Mucosa of descending colon (tissue), 3 donors: Measurements from ENCODE around the gene TRIM29. TPM values are rescaled to one million over a fixed set of nuclear protein-coding genes. Genes with fewer than 3 reads are reported as not detected.

Experiments
- ATAC-seq: fragments of 200-7000 bp; cut with Tn5 transposase; one replicate; pipeline ENCODE4 v1.9.1; 2020; ENCODE audit warnings: mild to moderate bottlenecking, moderate library complexity
- DNase-seq, 3 donors: peaks; one replicate each; pipeline ENCODE4 v3.0.0-alpha.2; 2020
- H3K36me3 ChIP-seq: fragments of 200-600 bp; one replicate; pipeline ENCODE4 v1.8.0; 2021; ENCODE audit warnings: low read depth, mild to moderate bottlenecking
- H3K4me1 ChIP-seq: fragments of 200-600 bp; one replicate; pipeline ENCODE4 v1.8.0; 2021; ENCODE audit warnings: low read depth, mild to moderate bottlenecking
- H3K4me3 ChIP-seq: fragments of 200-600 bp; one replicate; pipeline ENCODE4 v1.8.0; 2021; ENCODE audit warnings: mild to moderate bottlenecking
- H3K9me3 ChIP-seq: fragments of 200-600 bp; one replicate; pipeline ENCODE4 v1.8.0; 2021; ENCODE audit warnings: mild to moderate bottlenecking
- CTCF ChIP-seq: fragments of 200-600 bp; IDR thresholded peaks from one replicate; pipeline ENCODE4 v1.8.0; 2022; ENCODE audit warnings: antibody characterized with exemption, mild to moderate bottlenecking
- intact Hi-C, 2 donors: fragments of 100-400 bp; cut with DNase I in 1 of 2; cut with micrococcal nuclease in 1 of 2; formaldehyde crosslinking; loops; one replicate each; pipeline versions ENCODE4 v1.11.0 to v1.11.1; 2022; cut with DNase I, micrococcal nuclease
- total RNA-seq, 3 donors: library from RNA; stranded (reverse); fragmentation: NEBNext Ultra II Directional in 2 of 3; extraction: Animal tissue kit (Norgen Biotek cat#: 25700) in 2 of 3; gene quantifications; one replicate each; pipeline versions ENCODE4 v1.2.1 to v1.2.4, GENCODE V29; 2021 to 2023
- donor health status: DM: no; HTN: no; CAD: no; lungs with moderate emphysema.
- donor health status: DM: no; HTN: no; CAD: no.
- donor health status: DM: no; HTN: yes; CAD: no.

TRIM29 gene
- total RNA-seq, 3 donors from 2014 or later: 4.0 to 6.3 (median 5.4) TPM

DNA sequence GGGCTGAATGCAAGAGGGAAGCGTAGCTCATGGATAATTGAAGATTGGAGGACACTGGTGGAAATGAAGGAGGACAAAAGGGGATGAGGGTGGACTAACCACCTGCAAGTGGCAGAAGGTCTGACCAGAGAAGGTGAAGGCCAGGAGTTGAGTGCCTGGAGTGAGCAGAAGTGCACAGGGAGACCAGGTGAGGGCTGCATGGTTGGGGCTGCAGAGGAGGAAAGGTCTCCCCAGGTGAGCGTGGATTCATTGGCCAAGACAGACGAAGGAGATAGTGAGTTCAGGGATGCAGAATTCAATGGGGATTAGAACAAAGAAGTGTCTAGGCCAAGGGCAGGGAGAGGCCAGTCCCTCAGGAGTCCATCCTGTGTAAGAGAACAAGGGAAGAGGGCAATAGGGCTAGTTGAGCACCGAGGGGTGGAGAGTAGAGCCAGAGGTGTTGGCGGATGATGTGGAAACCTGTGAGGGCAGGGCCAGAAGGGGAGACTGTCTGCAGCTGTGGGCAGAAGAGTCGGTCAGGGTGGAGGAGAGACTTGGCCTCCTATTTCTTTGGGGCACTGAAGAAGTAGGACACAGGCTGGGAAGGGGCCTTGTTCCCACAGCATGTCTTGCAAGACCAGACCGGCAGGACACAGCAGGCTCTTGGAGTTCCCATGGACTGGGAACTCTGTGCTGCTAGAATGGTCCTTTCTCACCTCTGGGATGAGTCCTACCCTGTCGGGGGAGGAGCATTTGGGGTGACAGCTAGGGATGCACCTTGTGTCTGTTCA is 6.7 kb downstream of the TRIM29 start:
- ATAC-seq (no peak), DNase-seq (peak in 2 of 3 donors; percentile 5 to 16)
- Histone ChIP-seq H3K9me3 (no peaks in the 10 kb centered on the region), H3K4me3 (no peak overlapping the region), H3K36me3 (no peaks in the 10 kb centered on the region), H3K4me1 (peaks cover 13% of the 10 kb centered on the region)
- no peak for TF ChIP-seq CTCF
- intact Hi-C loops: no loop called here

DNA sequence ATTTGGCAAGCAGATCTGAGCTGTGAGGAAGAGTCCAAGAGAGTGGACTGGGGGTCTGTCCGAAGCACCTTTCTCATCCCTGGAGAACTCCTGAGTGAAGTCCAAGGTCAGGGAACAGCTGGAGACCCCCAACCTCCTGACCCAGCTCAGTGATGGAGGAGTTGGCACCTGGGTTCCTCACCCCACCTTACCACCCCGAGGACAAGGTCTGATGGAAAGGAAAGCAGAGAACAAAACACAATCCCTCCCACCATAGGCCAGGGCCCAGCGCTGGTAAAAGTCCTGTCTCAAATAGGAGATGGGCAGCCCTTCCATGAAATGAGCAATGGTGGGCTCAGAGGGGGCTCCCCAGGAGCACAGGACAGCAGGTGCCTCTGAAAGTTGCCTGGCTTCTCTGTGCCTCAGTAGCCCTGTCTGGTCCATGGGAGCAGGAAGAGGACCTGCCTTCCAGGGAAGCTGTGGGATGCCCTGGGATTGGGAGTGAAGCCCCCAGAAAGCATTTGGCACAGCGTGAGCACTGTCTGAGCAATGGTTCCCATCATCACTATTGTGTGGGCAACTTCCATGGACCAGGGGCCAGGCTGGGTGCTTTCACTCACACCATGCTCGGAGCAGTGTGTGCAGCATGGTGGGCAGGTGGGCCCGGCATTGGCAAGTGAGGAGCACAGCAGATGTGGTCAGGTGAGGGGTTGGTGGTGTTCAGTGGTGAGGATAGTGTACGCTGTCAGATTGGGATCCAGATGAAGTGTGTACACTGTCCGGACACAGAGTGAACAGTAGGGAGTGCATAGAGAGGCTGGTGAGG is 7.5 kb downstream of the TRIM29 start:
- DNase-seq (peak in 2 of 3 donors; percentile 18 to 38), ATAC-seq (no peak)
- peaks cover 13% of the 10 kb centered on the region for H3K4me1 ChIP-seq
- intact Hi-C loops: no loop called here
- no peak overlapping the region for H3K4me3 ChIP-seq
- H3K36me3 ChIP-seq: no peaks in the 10 kb centered on the region
- H3K9me3 ChIP-seq: no peaks in the 10 kb centered on the region
- no peak for TF ChIP-seq CTCF

GRCh38 chr11:120129570-120129969 is 8.3 kb downstream of the TRIM29 start:
- peak in 2 of 3 donors; percentile 33 for DNase-seq
- intact Hi-C loops: no loop called here
- TF ChIP-seq CTCF: no peak
- Histone ChIP-seq H3K4me3 (no peak overlapping the region), H3K36me3 (no peaks in the 10 kb centered on the region), H3K4me1 (peaks cover 13% of the 10 kb centered on the region), H3K9me3 (no peaks in the 10 kb centered on the region)
- ATAC-seq: no peak

GRCh38 chr11:120128392-120129119 is 9.4 kb downstream of the TRIM29 start:
- intact Hi-C loops: no loop called here
- TF ChIP-seq CTCF: no peak
- no peaks in the 10 kb centered on the region for H3K36me3 ChIP-seq
- ATAC-seq (peak; percentile 93), DNase-seq (peak; percentile 87 to 89 (median 88))
- no peak overlapping the region for H3K4me3 ChIP-seq
- peaks cover 13% of the 10 kb centered on the region for H3K4me1 ChIP-seq
- H3K9me3 ChIP-seq: no peaks in the 10 kb centered on the region

DNA sequence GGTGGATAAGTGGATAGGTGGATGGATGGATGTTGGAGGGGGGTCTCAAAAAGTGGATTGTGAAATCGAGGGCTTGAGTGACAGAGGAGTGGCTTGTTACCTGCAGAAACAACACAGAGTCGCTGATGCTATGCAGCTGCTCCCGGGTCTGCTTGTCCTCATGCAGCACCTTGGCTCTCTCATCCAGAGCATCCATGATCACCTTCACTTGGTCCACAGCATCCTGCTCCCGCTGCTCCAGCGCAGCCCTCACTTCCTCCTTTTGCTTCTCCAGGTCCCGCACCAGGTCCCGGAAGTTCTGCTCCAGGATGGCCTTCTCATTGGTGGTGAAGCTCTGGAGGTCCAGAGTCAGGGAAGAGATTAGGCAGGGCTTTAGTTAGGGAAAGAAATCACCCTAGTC is 10.7 kb downstream of the TRIM29 start:
- Histone ChIP-seq H3K36me3 (no peaks in the 10 kb centered on the region), H3K9me3 (no peaks in the 10 kb centered on the region), H3K4me1 (peaks cover 13% of the 10 kb centered on the region), H3K4me3 (no peak overlapping the region)
- ATAC-seq (no peak), DNase-seq (peak in 1 of 3 donors; percentile 36)
- intact Hi-C loops: no loop called here
- TF ChIP-seq CTCF: no peak
